GM10847 (cell line): ENCODE measurements around the gene MYLK4.

Experiments used
- POLR2A ChIP-seq: IDR thresholded peaks from 2 replicates; pipeline ENCODE4 v1.6.1; 2011; ENCODE audit not compliant: insufficient read length; ENCODE audit errors: extremely low read depth

The MYLK4 gene

DNA sequence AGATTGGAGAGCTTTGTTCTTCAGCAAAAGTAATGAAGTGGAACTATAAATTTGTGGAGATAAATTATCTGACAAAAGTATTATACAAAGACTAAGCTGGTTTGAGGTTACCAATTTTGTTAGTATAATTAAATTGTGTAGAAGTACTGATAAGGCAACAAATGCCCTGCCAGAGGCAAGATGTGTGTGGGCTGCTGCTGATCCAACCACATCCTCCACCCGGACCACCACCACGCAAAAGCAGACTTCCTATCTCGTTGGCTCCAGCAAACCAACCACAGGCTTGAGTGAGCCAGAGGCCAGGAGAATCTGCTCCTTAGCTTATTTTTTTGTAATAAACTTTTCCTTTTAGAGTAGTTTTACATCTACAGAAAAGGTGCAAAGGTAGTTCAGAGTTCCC, 1.1 kb upstream of the MYLK4 start:
- no peak for TF ChIP-seq POLR2A

DNA sequence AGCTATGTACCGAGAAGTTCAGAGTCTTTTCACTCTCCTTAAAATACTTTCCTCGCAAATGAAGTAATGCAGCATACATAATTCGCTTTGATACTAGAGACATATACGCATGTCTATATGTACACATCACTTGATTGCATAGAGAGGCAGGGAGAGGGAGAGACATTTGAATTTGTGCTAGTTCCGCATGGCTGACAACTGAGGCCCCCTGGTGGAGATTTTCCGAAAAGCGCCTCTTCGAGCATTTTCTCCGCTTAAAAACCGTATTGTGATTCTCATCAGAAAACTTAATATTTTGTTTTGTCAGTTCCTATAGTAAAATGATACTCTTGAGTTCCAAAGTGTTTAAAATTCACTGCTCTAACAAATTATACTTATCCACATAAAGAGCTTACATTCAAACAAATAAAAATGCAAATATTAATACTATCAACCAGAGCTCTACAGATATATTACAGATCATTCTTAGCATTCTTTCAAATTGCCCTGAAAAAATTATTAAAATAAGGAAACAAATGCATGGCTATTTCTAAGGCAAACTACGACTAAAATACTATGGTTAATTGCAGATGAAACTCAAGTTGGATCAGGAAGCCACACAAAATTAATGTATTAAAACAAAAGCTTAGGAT, 637 bp downstream of the MYLK4 start:
- no peak for TF ChIP-seq POLR2A

DNA sequence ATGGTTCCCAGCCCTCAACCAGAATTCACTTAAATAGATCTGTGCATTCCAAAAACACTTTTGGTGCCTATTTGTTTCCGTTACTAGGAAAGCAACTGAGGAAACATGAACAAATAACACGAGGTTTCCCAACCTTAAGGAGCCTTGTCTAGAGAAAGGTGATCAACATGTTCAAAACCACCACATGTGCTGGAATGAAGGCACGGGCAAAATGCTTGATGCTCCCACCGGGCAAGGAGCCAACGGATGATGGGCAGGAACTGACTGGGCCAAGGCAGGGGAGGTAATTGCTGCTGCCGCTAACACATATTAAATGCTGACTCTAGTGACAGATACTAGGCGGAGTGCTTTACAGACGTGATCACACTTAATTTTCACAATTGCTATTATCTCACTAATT, 2.5 kb downstream of the MYLK4 start:
- no peak for TF ChIP-seq POLR2A

DNA sequence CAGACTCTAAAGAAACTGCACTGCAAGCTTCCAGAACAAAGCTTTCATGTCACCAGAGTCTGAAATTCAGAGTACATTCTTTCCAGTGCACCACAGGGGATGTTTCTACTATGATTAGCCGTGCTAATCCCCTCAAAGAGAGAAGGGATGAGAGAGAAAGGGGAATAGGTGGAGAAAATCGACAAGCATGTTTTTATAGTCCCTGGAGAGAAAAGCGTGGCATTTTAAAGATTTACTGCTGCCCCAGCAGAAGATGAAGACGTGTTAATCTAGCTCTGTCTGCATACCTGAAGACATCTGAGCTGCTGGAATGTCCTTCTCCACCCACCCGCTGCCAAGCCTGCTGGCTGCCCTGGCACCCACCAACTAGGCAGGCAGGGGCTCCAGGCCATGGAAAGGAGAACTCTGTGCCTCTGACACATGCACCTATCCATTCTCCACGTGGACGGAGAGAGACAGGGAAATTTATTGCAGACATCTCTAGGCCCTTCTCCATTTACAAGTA, 4.1 kb downstream of the MYLK4 start:
- TF ChIP-seq POLR2A, result no peak

DNA sequence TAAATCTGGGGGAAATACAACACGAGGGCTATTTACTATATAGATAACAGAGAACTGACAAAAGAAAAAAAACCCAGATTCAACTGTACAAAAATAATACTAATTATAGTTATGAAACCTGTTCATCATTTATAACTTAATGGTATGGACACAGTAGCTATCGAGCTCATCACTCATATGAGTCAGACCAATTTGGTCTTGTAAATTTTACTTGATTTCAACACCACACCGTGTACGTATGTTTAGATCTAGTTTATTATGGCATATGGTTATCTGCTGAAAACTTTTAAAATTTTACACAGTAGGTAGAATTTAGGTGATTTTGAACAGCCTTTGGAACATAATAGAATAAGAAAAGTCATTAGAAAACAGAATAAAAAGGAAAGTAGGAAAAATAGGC, 5.5 kb downstream of the MYLK4 start:
- no peak for TF ChIP-seq POLR2A

DNA sequence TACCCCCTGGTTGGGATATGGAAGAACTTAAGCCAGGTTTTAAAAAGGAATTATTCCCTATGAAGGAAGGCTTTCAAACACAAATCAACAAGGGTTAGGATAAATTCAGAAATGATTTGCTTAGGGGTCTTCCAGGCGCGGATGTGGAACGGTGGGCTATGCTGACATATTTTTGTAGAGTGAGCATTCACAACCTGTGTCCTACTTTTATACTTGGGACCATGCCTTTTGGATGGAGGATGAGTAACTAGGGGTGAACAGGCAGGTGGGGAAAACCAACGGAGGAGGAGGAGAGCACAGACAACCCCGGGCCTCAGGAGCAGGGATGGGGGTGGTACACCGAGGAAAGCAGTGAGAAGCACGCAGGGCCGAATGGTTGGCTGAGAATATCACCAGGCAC, 5.9 kb downstream of the MYLK4 start:
- no peak for TF ChIP-seq POLR2A

DNA sequence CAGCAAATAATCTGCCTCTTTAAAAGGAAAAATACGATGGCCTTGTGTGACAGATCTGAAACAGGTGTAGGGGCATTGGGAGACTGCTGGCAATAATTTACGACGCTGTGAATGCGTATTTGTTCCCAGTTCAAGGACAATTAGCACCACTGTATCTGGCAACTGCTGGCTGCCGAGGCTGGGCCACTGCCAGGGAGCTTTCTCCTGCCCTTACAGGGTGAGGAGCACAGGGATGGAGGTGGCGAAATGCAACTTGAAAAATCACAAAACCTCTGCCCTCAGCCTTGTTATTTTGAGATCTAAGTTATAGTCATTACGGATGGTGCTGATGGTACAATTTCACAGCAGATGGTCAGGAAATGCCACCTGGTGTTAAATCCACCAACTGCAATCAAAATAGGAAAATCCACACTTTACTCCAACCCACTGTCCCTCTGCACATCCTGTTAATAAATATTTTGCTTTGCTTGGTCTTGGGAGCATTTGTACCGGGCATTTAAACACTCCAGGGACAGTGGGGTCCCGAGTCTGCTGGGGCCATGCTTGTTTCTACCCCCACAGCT, 6.4 kb downstream of the MYLK4 start:
- TF ChIP-seq POLR2A, result no peak

DNA sequence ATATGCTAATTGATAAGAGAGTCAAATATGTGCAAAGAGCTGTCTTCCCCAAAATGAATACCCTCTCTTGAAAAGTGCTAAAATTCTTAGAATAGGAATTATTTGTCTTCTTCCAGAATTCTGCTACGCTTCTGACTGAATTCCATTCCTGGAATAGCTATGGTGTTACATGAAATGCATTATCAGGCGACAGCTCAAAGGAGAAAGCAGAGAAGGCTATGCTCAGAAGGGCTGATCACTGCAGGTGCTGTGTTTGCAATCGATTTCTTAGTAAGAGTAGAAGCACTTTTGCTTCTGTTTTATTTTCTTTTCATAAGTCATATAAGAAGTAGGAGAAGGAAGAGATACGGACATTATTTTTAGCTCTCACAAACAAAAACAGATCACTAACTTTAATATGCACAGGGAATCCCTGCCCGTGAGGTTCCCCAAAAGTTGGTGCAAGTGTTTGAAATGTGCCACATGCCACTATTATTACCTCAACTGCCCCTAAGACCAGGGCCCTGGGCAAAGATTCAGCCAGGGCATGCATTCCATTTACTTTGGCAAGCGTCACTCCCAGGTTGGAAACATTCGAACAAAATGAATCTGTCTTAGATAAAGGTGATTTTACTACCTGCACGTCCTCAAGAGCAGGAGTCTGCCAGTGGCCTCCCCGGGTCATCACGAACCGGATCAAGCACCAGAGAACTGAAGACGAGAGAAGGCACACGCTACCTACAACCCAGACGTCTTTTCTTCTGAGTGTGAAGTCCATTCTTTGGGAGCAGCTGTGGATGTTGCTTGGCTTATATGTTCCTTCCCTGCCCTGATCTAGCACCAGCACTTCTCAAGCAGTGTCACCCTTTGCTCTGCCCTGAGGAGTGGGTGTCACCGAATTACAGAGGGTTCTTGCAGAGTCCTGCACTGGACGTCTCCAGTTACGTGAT, 7.2 kb downstream of the MYLK4 start:
- TF ChIP-seq POLR2A, result no peak

DNA sequence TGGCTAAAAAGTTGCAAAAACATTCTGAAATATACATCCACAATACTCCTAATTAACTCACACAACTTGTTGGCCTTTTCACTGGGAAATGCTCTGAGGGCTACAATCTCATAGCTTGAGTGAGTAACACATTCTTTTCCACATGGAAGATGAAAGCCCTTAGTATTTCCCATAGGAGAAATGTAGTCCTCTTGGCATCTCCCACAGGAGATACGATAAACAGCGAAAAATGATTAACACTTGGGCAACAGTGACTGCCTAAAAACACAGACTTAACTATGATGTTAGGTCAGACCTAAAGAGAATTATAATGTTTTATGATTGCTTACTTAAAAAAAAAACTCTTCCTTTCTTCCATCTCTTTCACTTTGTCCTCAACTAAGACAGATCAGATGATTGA, 9.0 kb downstream of the MYLK4 start:
- TF ChIP-seq POLR2A, result no peak

DNA sequence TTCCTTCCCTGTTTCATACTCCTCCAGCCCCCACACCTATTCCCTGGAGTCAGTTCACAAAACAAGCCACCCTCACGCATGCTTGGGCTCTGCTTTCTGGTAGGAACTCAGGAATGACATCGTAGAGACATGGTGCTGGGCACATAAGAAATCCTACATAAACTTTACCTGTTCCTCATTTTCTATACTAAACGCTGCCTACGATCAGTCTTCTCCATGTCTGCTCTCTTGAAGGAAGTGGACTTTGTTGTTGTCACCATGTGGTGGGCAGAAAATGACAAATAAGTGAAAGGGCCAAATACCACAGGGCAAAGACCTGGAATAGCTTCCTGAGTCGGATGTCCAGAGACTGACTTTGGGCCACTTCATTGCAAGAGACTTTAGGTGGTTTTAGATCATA, 10.1 kb downstream of the MYLK4 start:
- no peak for TF ChIP-seq POLR2A

DNA sequence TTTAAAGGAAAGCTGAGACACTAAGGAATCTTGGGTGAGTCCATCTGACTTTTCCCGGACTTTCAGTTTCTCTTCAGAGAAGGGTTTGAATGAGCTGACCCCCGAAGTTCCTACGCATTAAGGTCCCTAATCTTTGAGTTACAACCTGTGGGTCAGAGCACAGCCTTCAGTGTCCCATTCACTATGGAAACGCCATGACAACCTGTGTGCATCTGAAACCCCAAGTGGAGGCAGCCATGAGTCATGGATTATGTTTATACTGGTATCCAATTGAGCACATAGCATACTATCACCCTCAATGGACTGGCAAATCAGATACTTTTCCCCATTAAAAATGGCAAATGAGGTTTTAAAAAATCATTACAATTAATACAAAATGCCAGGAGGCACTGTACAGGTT, 11.4 kb downstream of the MYLK4 start:
- no peak for TF ChIP-seq POLR2A

DNA sequence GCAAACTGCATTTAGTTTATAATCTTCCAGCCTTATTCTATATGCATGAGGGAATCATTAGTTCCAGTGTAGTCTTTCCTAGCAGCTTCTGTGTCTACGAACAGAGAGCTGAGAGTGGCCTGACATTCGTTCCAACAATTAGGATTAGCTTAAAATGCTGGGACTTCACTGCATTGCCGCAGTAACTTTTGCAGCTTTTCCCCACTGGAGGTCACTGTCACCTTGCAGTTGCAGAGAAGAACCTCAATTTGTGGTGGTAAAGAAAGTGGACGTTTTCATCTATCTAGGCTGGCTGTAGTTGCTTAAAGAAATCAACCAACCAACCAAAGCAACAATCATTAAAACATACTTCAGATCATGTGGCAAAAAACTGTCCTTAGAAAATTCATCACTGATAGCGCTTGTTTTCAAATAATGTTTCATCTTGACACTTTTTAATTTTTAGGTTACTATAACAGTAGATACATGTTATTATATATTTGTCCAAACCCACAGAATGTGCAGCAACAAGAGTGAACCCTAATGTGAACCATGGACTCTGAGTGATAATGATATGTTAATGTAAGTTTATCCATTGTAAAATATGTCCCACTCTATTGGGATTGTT, 12.2 kb downstream of the MYLK4 start:
- TF ChIP-seq POLR2A, result no peak

DNA sequence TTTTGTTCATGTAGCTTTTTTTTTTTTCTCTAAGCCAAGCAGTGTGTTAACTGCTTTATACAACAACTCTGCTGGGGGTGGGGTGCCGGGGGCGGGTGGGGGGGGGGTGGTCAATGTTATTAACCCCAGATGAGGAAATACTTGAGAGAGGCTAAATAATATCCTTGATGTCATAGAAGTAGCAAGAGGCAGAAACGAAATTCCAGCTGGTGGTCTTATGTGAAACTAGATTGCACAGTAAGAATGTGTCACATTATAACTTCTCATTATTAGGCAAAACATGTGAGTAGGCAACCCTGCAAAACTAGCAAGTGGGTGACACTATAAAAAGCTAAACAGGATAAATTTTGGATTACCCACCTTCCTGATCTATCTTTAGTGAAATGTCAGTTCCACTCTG, 12.8 kb downstream of the MYLK4 start:
- no peak for TF ChIP-seq POLR2A

DNA sequence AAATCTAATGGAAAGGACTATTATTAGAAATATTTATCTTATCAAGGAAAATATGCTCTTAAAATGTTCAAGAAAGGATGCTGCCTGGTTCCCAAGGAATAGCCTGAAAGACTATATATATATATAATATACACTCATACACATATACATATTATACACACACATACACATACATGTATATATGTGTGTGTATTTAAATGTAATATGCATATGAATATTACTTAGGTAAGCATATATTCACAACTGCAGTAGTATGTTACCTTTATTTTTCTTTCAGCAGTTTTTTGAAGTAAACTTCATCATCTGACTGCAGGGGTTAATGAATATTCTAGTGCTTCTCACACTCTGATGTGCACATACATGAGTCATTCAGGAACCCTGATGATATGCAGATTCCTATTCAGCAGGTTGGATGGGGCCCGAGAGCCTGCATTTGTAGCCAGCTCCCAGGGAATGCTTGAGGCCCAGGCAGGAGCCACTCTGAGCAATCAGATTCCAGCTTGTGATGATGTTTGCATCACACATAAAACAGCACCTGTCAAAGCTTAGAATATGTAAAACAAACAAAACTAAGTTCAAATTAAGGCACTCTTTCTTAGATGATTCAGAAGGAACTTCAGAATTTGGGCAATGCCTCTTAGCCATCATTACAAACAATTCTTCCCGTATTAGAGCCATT, 16.1 kb downstream of the MYLK4 start:
- TF ChIP-seq POLR2A, result no peak
